ENCODE results near the gene TUBG1.
"Not testable (repeated sequence)": the region's sequence is repeated elsewhere in the genome, so short reads cannot be mapped to it uniquely, and the experiment has no call there.

The TUBG1 gene

DNA sequence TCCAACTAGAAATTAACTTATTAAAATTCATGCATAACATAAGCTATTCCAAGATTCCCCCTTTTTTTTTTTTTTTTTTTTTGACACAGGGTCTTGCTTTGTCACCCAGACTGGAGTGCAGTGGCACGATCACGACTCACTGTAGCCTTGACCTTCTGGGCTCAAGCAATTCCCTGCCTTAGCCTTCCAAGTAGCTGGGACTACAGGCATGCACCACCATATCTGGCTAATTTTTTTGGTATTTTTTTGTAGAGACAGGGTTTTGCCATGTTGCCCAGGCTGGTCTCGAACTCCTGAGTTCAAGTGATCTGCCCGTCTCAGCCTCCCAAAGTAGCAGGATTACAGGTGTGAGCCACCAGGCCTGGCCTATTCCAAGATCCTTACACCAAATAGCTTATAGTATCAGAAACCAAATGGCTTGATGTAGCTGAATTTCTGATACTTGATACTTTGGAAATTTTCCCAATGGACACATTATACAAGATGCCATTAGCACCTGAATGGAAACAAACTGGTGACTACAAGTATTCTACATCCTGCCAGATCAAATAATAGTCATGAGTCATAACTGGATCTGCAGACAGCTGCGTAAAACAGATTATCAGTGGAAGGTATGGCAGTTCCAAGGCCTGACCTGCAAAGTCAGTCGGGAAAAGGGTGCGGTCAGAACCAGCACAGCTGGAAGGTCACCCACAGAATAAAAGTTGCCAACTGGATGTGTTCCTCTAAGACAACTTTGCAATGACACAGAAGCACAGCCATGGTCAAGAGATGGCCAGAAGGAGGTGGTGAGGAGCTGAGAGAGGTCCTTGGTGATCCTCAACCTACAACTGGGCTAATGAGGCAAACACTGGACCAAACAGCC, 14.5 kb downstream of the TUBG1 start:
- DNase-seq: no peak

- not testable (repeated sequence) for DNase-seq
Observed at GRCh38 chr17:42627032-42627764, 17.7 kb downstream of the TUBG1 start.

DNA sequence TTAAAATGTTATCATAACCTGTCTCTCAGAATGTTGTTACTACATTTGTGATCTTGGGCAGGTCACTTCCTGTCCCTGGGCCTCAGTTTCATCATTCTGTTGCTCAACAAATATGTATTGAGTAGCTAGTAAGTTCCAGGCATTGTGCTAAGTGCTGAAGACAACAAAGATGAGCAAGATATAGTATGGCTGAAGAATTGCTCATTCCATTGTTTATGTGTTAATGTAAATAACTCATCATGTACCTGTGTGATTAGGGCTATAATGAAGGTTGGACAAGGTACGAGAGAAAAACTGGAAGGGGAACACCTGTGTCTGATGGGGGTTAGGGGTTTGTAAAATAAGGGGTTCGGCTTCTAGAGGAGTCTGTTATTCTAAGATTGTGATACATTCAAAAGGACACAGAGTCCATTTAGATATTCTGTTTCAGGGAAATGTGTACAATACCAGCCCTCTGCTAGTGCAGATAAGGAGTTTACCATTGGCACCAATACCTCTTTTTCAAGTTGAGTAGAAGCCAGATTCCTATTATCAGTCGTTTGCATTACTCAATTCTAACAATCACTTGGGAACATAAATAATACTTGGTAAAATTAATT, 20.0 kb downstream of the TUBG1 start:
- DNase-seq: no peak

- no peak for DNase-seq
Observed at GRCh38 chr17:42632949-42633444, 23.5 kb downstream of the TUBG1 start.

GRCh38 chr17:42639525-42640113, 30.1 kb downstream of the TUBG1 start:
- DNase-seq: no peak

- DNase-seq: no peak
Observed at GRCh38 chr17:42640121-42640520, 30.6 kb downstream of the TUBG1 start.

DNA sequence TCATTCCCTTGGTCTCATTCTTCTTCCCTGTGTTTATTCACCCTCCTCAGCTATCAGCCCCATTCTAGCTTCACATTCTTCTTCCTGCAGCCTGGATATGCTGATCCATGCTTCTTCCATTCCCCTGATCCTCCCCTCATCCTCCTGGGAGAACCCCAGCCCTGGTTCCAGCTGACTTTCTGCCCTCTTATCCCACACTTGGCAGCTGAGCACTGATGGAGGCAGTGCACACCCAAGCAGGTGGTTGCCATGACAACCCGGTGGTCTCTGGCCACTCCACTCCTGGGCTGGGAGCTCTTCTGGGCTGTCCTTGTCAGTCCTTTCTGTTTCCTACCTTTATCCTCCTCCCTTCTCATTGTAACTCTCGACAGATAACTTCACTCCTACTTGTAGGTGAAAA, 32.9 kb downstream of the TUBG1 start:
- DNase-seq: no peak

DNA sequence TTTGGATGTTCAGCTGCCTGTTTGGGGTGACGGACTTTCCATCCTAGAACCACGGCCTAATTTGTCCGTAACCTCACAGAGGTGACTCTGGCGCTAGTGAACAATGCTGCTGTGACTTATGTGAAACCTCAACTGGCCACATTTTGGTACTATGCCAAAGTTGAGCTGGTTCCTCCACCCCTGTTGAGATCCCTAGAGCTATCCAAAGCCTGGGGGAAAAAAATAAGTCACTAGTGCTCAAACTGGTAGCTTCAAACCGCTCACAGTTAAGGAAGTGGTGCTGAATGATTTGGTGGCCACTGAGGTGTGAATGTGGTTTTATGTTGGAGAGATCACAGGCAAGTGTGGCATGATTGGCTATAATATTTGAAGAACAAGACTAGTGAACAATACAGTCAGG, 38.3 kb downstream of the TUBG1 start:
- no peak for DNase-seq

DNA sequence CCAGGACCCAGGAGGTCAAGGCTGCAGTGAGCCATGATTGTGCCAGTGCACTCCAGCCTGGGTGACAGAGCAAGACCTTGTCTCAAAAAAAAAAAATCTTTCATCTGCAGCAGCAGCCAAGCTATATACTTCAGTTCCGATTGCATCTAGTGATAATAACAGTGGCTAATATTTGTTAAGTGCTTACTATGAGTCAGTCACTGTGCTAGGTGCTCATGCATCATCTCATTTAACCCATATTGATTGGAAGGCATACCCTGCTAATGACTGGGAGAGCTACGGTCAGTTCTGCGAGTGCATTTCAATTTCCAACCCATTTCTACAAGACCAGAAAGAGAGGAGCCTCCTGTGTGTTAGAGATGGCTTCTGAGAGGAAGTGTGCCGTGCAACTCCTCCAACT, 41.9 kb downstream of the TUBG1 start:
- DNase-seq: no peak

DNA sequence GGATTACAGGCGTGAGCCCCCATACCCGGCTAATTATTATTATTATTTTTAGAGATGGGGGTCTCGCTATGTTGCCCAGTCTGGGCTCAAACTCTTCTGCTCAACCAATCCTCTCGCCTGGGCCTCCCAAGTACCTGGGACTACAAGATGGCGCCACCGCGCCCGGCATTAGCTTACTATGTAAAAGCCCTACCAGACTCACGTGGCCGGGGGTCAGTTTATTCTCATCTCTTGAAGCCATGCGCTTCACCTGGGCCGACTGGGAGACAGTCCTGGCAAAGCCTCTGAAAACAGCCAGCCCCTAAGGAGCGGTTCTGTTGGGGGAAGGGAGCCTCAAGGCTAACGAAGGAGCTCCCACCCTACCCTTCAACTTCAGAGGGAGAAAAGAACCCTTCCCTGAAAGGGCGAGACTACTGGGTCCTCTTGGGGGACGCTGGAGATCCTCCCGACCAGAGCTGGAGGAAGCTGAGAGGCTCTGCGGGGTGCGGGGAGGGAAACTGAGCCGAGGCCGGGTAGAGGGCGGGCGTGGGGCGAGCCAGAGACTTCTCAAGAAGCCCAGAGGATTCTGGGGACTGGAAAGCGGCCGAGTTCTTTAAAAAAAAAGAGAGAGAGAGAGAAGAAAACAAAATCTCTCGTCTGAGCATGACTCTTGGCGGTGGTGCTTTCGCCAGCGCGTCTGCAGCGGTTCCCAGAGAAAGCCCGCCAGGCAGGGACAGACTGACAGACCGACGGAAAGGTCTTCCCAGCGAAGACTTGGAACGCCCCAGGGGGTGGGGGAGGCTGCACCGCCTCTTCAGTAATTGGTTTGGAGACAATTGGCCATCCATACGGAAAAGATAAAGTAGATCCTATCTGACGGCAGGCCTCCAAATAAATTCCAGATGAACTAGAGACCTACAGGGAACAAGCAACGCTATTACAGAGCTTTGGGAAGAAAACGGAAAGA, 44.0 kb downstream of the TUBG1 start:
- no peak for DNase-seq

- DNase-seq: no peak
Observed at GRCh38 chr17:42655528-42655927, 46.0 kb downstream of the TUBG1 start.

GRCh38 chr17:42657824-42658588, 48.5 kb downstream of the TUBG1 start:
- no peak for DNase-seq

DNA sequence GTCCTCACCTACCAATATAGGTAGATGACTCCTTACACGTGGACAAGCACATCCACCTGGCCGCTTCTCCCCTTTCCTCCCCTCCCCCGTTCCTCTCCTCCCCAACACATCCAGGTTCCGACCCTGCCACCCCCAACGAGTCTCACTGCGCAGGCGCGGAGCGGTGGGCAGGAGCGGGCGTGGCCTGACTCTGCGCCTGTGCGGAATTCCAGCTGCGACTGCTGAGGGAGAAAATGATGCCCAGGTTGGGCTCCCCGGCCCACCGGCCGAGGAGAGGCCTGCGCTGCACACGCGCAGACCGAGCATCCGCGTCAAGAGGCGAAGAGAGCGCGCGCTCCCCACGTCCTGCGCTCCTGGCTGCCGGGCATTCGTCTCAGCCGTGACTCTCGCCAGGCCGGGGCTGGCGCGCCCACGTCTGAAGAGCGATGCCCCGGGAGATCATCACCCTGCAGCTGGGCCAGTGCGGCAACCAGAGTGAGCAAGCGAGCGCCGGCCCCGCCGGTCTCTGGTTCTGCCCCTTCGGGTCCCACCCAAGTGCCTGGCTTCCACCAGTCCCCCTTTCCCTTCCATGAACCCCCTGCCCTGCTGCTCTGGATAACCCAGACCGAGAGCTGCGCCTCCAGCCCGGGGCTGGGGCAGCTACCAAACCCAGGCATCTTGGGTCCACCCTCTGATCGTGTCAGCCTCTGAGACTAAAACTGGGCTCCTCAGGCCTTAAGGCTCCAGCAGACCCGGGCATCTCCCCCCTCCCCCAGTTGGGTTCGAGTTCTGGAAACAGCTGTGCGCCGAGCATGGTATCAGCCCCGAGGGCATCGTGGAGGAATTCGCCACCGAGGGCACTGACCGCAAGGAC, 49.8 kb downstream of the TUBG1 start, which contains the start of gene TUBG2:
Gene TUBG2, plus strand, starts transcription at position 206 of the 853 bp plus-strand sequence. Its CDS starts 220 bp downstream, at position 426.
- peak; percentile 68 to 95 for DNase-seq

DNA sequence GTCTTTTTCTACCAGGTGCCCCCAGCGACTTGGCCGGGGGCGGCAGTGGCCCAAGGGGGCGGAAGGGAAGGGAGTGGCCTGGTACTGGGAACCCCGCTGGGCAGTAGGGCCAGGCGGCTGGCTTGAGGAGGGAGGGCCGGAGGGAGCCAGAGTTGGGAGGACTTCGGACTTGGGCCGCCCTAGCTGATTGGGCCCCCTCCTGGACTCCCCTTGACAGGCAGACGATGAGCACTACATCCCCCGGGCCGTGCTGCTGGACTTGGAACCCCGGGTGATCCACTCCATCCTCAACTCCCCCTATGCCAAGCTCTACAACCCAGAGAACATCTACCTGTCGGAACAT, 50.4 kb downstream of the TUBG1 start:
- DNase-seq: not testable (repeated sequence)

GRCh38 chr17:42660692-42661345, 51.3 kb downstream of the TUBG1 start:
- DNase-seq: no peak

All from NCI-H446 (cell line).